Stimulated activated CD4-positive, alpha-beta T cell treated with anti-CD3 and anti-CD28 coated beads, Interleukin-1b, Interleukin-23, amount 100 ng/mL, for 1 hour (primary cell): Measurements from ENCODE around the gene ABCA4.

Source experiments
- DNase-seq, 2 donors: peaks; one replicate each; pipeline ENCODE4 v3.0.0-alpha.2; 2020; ENCODE audit warnings: low read depth in 2 of 2

ABCA4 gene

GRCh38 chr1:94027721-94028515, 93.0 kb downstream of the ABCA4 start:
- no peak for DNase-seq

- DNase-seq = no peak
Measured at GRCh38 chr1:94026619-94027380, 94.1 kb downstream of the ABCA4 start.

- DNase-seq = no peak
Measured at GRCh38 chr1:94025383-94026340, 95.3 kb downstream of the ABCA4 start.

GRCh38 chr1:94024104-94024792, 96.7 kb downstream of the ABCA4 start:
- DNase-seq = no peak

GRCh38 chr1:94022471-94023189, 98.3 kb downstream of the ABCA4 start:
- no peak for DNase-seq

DNA sequence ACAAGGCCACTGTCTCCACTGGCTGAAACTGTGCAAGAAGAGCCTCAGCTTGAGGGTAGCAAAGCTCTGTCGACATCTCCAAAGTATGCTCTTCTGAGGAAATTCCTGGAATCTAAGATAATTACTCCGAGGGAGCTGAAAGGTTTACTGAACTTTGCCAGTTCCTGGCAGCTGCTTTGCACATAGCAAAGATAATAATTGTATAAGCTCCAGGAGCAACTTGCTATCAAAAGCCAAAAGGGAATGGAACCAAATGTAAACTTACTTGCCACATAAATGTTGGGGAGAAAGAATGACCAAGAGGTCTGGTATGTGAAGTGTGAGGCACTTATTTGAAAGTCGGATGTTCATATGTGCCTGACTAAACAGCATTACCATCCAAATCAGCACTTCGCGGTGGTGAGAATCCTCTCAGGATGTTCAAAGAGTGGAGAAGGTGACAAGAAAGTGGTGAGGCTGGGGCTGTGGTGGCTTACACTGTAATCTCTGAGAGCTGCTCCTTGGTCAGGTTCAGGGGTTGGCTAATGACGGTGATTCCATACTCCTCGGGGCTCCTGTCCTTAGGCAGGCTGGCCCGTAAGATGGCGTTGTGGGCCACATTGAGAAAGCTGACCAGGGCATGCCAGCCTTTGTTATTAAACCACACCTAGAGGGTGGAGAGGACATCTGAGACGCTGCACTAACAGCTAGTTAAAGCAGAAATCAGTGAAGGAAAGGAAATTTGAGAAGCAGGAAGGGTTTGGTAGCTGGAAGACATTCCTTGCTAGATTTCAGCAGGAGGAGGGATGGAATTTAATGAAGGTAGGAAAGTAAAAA, 100.0 kb downstream of the ABCA4 start:
- no peak for DNase-seq

- DNase-seq = no peak
Measured at GRCh38 chr1:94019327-94019726, 101.6 kb downstream of the ABCA4 start.

- DNase-seq = no peak
Measured at GRCh38 chr1:94017155-94017829, 103.7 kb downstream of the ABCA4 start.

DNA sequence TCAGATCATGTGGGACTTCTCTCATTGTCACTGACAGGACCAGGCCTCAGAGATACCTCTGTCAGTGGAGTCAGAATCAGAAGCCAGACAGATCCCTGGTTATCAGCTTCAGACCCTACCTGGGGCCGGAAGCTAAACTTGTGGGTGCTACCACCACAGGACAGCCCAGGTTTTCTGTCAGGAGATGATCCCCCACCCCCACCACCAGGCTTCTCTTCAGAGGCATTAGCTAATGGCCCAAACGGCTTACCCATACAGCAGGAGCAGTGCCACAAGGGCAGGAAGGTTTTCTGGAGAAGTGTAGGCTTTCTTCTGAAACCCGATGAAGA, 105.5 kb downstream of the ABCA4 start:
- no peak for DNase-seq

DNA sequence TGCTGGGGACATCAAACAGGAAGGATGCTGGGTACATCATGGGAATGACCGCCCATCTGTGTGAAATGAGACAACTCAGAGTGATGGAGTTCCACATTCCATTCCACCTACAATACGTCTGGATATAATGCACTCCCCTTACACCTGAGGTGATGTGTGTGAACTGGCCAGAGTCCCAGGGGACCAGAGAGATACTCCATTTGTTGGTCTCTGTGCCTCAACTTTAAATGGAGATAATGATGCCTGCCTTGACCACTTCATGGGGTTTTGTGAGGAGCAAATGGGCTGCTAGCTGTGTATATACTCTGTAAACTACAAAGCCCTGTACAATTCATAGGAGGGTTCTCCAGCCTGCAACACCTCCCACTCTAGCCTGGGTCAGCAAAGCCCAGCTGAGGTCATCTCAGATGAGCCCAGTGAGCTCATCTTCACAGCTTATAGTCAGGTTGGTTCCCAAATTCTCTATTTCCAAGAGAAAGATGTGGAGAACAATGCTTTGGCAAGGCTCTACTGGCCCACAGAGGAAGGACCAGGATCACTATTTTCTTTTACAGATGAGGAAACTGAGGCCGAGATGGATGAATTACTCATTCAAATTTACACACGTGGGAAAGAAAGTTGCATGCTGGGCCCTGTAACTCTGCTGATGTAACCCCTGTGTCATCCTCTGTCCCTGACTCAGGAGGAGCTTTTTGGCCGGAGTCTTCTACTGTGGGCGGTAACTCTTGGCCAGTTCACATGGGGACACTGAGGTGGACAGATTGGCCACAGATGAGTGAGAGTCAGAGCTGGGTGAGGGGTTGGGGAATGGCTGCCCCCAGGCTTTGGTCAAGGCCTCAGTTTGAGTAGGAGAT, 106.1 kb downstream of the ABCA4 start:
- DNase-seq = no peak

DNA sequence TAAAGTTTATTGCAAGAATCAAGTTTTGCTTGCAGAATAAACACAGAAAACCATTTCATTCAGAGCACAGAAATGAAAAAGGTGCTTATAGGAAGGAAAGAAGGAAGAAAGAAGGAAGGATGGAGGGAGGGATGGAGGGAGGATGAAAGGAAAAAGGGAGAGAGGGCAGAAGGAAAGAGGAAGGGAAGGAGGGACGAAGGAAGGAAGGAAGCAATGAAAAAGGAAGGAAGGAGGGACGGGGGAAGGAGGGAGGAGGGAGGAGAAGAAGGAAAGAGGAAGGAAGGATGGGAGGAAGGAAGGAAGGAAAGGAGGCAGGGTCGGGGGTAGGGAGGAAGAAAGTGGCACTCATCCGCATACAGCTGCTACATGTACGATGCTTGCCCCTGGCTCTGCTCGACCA, 106.9 kb downstream of the ABCA4 start:
- DNase-seq = no peak

- DNase-seq = no peak
Measured at GRCh38 chr1:94013367-94013878, 107.5 kb downstream of the ABCA4 start.

- DNase-seq = no peak
Measured at GRCh38 chr1:94012708-94013366, 108.1 kb downstream of the ABCA4 start.

DNA sequence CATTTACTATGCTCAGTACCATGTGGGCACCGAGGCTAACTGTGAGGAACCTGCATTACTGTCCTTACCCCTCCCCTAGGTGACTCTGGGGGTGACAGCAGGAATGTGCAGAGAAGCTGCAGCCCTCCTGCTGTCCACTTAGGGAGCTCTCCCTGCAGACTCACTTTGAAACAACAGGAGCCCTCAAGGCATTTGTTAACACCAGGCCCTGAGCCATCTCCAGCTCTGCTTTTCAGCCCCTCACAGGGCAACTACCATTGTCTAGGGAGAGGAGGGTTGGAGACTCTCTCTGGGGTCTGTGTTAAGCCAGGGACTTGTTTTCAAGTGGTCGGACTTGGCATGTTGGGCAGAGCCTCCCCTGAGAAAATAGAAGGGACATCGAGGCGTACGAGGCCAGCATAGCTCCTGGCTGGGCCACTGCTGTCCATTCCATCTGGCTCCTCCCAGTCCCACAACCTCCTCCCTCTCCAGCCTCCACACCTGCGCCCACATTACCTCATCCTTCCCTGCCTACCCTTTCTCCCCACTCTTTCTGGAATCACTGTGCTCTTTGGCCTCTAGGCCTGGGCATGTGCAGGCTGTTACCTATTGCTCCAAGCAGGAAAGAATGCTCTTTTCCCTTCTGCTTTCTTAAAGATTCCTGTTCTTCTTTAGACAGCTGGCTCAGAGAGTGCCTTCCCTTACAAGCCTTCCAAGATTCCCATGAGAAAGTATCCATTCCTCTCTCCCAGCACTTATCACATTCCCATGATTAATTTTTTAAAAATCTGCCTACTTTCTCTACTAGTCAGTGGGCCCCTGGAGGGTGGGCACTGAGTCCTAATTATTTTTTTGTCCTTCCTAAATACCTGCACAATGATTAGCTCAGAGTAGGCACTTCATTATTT, 109.0 kb downstream of the ABCA4 start:
- DNase-seq = no peak

DNA sequence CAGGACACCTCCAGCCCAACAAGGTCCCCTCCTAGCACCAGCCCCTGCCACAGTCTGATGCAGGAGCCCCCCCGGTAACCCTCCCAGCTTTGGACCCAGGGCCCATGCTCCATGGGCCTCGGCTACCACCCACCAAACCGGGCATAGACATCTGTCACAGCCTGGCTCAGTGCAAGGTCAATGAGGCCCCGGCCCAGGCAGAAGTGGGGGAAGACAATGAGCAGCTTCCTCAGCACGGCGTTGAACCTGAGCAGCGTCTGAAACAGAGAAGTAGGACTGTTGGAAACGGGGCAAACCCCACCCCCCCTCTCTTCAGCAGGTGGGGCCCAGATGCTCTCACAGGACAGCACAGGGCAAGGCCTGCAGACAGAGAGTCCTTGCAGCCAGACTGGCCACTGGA, 109.8 kb downstream of the ABCA4 start:
- no peak for DNase-seq

GRCh38 chr1:94009304-94009703, 111.6 kb downstream of the ABCA4 start:
- no peak for DNase-seq

DNA sequence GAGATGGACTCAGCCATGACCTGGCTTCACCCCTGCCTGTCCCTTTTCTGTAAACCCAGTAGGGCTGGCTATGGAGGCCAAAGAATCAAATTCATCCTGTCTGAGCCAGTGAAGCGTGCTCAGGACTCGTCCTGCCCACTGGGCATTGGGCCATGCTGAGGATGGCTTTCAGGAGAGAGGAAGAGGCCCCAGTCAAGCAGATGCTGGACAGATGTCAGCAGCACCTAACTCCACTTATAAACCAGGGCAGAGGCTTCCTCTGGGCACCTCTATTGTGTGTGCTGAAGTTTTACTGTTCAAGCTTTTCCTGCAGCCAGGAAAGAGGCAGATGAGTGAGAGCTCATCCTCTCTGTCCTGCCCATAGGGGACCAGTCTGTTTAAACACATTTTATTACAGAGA, 114.3 kb downstream of the ABCA4 start:
- no peak for DNase-seq
